Osteoblast (primary cell): Measurements from ENCODE around the gene PLAAT2. TPM values are rescaled to one million over a fixed set of nuclear protein-coding genes. Genes with fewer than 3 reads are reported as not detected.

Source experiments
- DNase-seq: peaks from one replicate; pipeline ENCODE4 v3.0.0; 2011; ENCODE audit warnings: low spot score, mixed read lengths; ENCODE audit not compliant: insufficient read length; ENCODE audit errors: missing footprints
- H2AFZ ChIP-seq: 2 replicates; pipeline ENCODE4 v1.6.0; 2011; ENCODE audit warnings: mild to moderate bottlenecking, low read length
- H3K27ac ChIP-seq: 2 replicates; pipeline ENCODE4 v1.5.1; 2011; ENCODE audit warnings: mild to moderate bottlenecking, low read depth, low read length, moderate library complexity
- H3K27me3 ChIP-seq: 2 replicates; pipeline ENCODE4 v1.6.0; 2012; ENCODE audit warnings: mild to moderate bottlenecking, control low read depth, inconsistent platforms, low read length, moderate library complexity; ENCODE audit not compliant: insufficient read depth
- H3K36me3 ChIP-seq: 2 replicates; pipeline ENCODE4 v1.5.1; 2011; ENCODE audit warnings: mild to moderate bottlenecking, low read length, control low read depth, moderate library complexity; ENCODE audit not compliant: insufficient read depth
- H3K4me1 ChIP-seq: 2 replicates; pipeline ENCODE4 v1.5.1; 2011; ENCODE audit warnings: mild to moderate bottlenecking, low read length, control low read depth, moderate library complexity; ENCODE audit not compliant: insufficient read depth
- H3K4me2 ChIP-seq: 2 replicates; pipeline ENCODE4 v1.6.0; 2011; ENCODE audit warnings: mild to moderate bottlenecking, low read length; ENCODE audit not compliant: insufficient read depth
- H3K4me3 ChIP-seq: fragments of 200-600 bp; sonication (generic); 3 replicates; pipeline ENCODE4 v1.5.1; 2012; ENCODE audit warnings: mild to moderate bottlenecking, low read length, inconsistent platforms; ENCODE audit not compliant: insufficient read depth
- H3K79me2 ChIP-seq: 2 replicates; pipeline ENCODE4 v1.6.0; 2012; ENCODE audit warnings: mild to moderate bottlenecking, low read length, control low read depth, inconsistent platforms; ENCODE audit not compliant: insufficient read depth
- H3K9me3 ChIP-seq: 2 replicates; pipeline ENCODE4 v1.5.1; 2011; ENCODE audit warnings: low read depth, low read length, control low read depth
- H4K20me1 ChIP-seq: 2 replicates; pipeline ENCODE4 v1.6.0; 2012; ENCODE audit warnings: mild to moderate bottlenecking, low read length, control low read depth; ENCODE audit not compliant: insufficient read depth
- CTCF ChIP-seq: IDR thresholded peaks from 2 replicates; pipeline ENCODE4 v1.5.1; 2011; ENCODE audit warnings: mild to moderate bottlenecking, low read depth, low read length, moderate library complexity; ENCODE audit errors: extremely low read depth
- total RNA-seq: library from RNA; depleted of rRNA; stranded (reverse); fragments of >200 nt; gene quantifications from 2 replicates; pipeline ENCODE4 v1.2.3, GENCODE V29; 2012

Gene PLAAT2
- total RNA-seq, 1 donor, result not detected

- Histone ChIP-seq H3K27ac (no peak overlapping the region), H2AFZ (no peak overlapping the region), H3K4me3 (no peak overlapping the region), H3K4me1 (peaks cover 7% of the 10 kb centered on the region), H3K27me3 (no peaks in the 10 kb centered on the region), H3K9me3 (no peaks in the 10 kb centered on the region), H3K79me2 (no peaks in the 10 kb centered on the region), H3K36me3 (no peaks in the 10 kb centered on the region), H4K20me1 (no peaks in the 10 kb centered on the region), H3K4me2 (no peak overlapping the region)
- DNase-seq, result no peak
- no peak for TF ChIP-seq CTCF
These were observed 6.4 kb upstream of the PLAAT2 start for GRCh38 chr11:63569570-63569969.

GRCh38 chr11:63567044-63567840 lies 4.1 kb upstream of the PLAAT2 start:
- H3K4me1 ChIP-seq, result peaks cover 7% of the 10 kb centered on the region
- no peak for TF ChIP-seq CTCF

GRCh38 chr11:63564784-63565350 lies 1.7 kb upstream of the PLAAT2 start:
- peaks cover 15% of the 10 kb centered on the region for H3K4me1 ChIP-seq
- no peak for TF ChIP-seq CTCF
- no peak overlapping the region for H2AFZ ChIP-seq
- no peak overlapping the region for H3K4me3 ChIP-seq
- no peaks in the 10 kb centered on the region for H4K20me1 ChIP-seq
- H3K9me3 ChIP-seq, result no peaks in the 10 kb centered on the region
- H3K79me2 ChIP-seq, result no peaks in the 10 kb centered on the region
- H3K4me2 ChIP-seq, result no peak overlapping the region
- H3K36me3 ChIP-seq, result no peaks in the 10 kb centered on the region
- DNase-seq, result no peak
- H3K27ac ChIP-seq, result no peak overlapping the region
- no peaks in the 10 kb centered on the region for H3K27me3 ChIP-seq

More at GRCh38 chr11:63567044-63567840, 4.1 kb upstream of the PLAAT2 start:
- Histone ChIP-seq H4K20me1 (no peaks in the 10 kb centered on the region), H3K4me3 (no peak overlapping the region), H3K27ac (no peak overlapping the region), H2AFZ (no peak overlapping the region), H3K79me2 (no peaks in the 10 kb centered on the region), H3K36me3 (no peaks in the 10 kb centered on the region), H3K9me3 (no peaks in the 10 kb centered on the region), H3K4me2 (peak overlapping the region; percentile 49), H3K27me3 (no peaks in the 10 kb centered on the region)
- DNase-seq, result peak; percentile 72

- no peak overlapping the region for H3K27ac ChIP-seq
- peaks cover 15% of the 10 kb centered on the region for H3K4me1 ChIP-seq
- H4K20me1 ChIP-seq, result no peaks in the 10 kb centered on the region
- no peak for TF ChIP-seq CTCF
- no peaks in the 10 kb centered on the region for H3K79me2 ChIP-seq
- H3K27me3 ChIP-seq, result no peaks in the 10 kb centered on the region
- no peak for DNase-seq
- H3K9me3 ChIP-seq, result no peaks in the 10 kb centered on the region
- H3K4me3 ChIP-seq, result no peak overlapping the region
- no peak overlapping the region for H3K4me2 ChIP-seq
- no peak overlapping the region for H2AFZ ChIP-seq
- H3K36me3 ChIP-seq, result no peaks in the 10 kb centered on the region
These were observed 1.0 kb upstream of the PLAAT2 start for GRCh38 chr11:63564056-63564774.
